Measurements from ENCODE around the gene KCND3.

KCND3 gene

GRCh38 chr1:111988377-111988742 is 1.1 kb downstream of the KCND3 start:
- no peak for DNase-seq

DNA sequence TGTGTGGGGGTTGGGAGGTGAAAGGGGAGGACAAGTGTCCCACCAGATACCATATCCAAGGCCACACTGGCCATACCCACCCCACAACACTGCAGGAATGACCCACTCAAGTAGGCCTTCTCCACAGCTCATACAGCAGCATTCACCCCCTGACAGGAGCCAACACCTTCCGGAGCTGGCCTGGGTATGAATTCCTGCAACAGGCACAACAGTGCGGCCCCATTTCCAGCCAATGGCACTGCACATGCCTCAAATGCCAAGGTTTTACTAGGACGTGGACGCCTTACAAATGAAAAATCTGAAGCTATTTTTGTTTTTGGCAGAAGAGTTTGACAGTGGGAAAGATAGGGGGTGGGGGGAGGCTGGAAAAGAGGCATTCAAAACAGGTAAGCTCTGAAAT is 2.0 kb downstream of the KCND3 start:
- no peak for DNase-seq

- no peak for DNase-seq
Measured at GRCh38 chr1:111983500-111983899, 6.0 kb downstream of the KCND3 start.

- DNase-seq: no peak
Measured at GRCh38 chr1:111982428-111982827, 7.0 kb downstream of the KCND3 start.

DNA sequence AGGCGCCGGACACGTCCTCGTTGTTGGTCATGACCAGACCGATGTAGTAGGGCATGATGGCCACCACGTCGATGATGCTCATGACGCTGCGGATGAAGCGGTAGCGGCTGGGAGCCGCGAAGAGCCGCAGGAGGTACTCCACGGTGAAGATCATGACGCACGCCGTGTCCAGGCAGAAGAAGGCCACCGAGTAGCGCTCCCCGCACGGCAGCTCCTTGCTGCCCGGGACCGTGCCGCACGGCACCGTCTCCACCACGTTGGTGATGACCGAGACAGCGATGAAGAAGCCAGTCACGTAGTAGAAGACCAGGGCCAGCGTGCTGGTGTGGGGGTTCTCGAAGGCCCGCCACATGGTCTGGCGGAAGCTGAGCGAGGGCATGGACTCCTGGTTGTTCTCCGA is 7.6 kb downstream of the KCND3 start:
- no peak for DNase-seq

GRCh38 chr1:111981090-111981489 is 8.4 kb downstream of the KCND3 start:
- DNase-seq: no peak

DNA sequence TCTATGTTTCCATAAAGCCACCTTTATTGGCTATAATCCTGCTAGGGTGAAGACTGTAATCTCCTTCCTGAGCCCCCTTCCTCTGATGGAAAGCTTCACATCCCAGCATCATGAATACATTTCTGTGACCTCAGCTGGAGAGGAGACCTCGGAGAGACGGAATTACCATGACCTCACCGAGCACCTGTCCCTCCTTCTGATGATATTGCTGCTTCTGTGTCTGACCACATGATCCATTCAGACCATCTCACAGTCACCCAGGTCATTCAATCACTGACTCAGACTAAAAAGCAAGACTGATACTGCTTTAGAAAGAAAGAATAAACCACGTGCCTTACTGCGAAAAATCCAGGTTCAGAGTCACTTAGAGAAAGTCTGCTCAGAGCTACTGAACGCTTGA is 8.8 kb downstream of the KCND3 start:
- no peak for DNase-seq

- no peak for DNase-seq
Measured at GRCh38 chr1:111978695-111979094, 10.8 kb downstream of the KCND3 start.

GRCh38 chr1:111977378-111977777 is 12.1 kb downstream of the KCND3 start:
- DNase-seq: no peak

DNA sequence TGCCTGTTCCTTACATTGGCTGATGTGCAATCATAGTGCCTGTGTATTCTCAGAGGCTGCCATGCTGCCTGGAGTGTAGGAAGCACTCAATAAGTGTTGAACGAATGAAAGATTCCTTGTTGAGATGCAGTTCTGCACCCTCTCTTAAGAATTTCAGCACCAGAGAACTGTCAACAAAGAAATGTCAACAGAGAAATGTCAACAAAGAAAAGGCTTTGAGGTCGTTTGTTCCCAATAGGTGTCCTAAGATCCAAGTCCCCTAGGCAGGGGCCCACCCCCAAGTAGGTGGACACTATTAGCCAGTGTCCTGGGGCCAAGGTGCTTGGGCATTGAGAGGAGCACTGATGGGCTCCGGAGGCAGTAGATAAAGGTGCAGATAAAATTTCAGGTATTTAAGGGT is 12.6 kb downstream of the KCND3 start:
- DNase-seq: no peak

DNA sequence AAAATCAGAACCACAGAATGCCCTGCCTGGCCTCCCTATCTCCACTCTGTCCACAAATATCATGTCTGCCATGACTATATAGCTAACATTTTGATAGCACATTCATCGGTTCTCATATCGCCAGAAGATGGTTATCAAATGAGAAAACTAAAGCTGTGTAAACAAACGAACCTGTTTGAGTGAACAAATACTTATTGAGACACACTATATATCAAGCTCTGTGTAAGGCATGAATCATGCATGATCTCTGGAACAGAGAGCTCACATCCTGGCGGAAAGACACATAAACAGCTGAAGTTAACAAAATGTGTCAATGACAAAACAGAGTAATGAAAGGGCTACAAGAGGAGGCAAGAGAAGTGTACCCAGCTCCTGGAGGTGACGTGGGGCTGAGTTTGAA is 13.1 kb downstream of the KCND3 start:
- DNase-seq: no peak

GRCh38 chr1:111973150-111973790 is 16.2 kb downstream of the KCND3 start:
- no peak for DNase-seq

DNA sequence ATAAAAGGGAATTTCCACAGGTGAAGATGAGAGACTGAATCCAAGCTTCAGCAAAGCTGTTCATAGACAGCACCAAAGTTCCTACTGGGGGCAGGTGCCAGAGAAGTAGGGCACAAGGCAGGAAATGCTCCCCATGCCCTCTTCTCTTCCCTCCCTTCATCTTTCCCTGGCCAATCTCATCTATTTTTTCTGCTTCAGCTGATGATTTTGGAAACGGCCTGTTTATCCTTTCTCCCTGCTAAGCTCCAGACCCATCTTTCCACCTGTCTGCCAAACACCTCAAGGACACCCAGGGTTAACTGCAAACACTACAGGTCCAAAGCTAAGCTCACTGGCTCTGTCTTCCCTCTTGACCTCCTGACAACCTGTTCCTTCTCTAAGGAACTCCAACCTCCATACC is 18.1 kb downstream of the KCND3 start:
- DNase-seq: no peak

- DNase-seq: no peak
Measured at GRCh38 chr1:111968511-111968910, 21.0 kb downstream of the KCND3 start.

GRCh38 chr1:111967886-111968285 is 21.6 kb downstream of the KCND3 start:
- no peak for DNase-seq

GRCh38 chr1:111967067-111967690 is 22.3 kb downstream of the KCND3 start:
- no peak for DNase-seq

DNA sequence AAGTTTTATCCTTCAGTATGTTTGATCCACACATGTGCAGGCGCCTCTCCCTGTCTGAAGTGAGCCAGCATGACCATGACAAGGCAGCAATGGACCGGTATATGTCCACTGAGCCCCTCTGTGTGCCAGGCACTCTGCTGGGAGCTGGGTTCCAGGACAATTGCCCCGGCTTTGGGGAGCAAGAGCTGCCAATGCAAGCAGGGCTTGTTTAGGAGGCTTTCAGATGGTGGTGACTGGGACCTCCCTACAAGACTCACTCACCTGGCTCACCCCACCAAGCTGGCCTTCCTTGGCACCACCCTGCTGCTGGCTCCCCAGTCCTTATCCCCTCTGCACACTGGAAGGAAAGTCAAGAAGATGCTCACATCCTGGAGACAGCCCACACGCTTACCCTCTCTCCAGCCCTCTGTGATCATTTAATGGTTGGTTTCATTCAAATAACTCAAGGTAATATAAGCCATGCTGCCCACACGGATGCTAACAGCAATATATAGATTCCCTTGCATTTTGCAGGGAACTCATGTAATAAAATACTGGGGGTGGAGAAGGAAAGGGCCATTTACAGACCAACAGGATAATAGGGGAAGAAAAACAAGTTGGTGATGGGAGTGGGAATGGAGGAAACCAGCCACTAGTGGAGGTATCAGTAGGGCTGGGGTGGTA is 23.6 kb downstream of the KCND3 start:
- DNase-seq: no peak

- no peak for DNase-seq
Measured at GRCh38 chr1:111963985-111964738, 25.3 kb downstream of the KCND3 start.

DNA sequence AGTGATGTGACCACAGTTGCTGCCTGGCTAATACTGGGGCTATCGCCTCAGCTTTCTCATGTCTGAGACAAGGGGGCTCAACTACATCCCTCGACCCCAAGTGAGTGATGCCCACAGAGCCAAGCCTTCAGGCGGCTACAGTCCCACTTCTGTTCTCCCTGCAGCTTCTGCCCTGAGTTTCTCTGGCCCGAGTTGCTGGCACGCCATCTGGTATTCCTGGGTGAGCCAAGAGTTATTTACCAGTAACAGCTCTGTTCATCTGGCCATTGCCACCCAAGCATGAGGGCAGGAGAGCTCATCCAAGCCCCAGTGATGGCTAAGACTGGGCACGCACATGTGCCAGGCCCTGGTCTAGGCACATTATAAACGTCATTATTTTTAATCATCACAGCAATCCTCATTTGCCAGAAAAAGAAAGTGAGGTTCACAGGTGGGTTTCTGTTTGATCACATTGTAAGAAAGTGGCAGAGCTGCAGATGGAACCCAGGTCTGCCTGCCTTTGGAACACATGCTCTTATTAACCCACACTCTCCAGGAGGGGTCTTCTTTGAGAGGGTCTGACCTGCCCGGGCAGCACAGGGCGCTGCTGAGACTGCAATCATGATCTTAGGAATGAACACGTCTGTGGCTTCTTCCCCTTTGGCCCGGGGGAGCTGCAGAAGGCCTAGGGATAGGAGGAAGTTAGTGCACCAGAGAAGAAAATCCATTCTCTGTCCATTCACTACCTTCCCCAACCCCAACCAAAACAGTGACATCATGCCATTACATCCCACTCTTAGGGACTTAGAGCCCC is 27.5 kb downstream of the KCND3 start:
- DNase-seq: no peak

DNA sequence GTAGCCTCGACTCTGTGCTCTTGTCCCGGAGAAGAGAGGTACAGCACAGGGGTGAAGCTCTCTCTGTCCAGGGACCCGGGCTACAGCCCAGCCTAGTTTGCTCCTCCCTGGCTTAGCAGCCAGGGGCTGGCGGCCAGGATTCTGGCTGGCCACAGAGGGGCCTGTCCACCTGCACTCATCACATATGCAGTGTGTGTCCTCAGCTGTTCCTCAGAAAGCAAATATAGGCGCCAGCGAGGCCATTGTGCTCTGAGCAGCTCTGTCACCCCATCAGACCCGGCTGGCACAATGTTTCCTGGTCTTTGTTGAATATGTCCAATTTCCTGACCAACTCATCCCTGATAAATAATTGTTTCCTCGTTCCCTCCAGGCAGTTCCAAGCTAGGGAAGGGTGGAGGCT is 28.5 kb downstream of the KCND3 start:
- DNase-seq: no peak

GRCh38 chr1:111959436-111959835 is 30.0 kb downstream of the KCND3 start:
- DNase-seq: no peak

DNA sequence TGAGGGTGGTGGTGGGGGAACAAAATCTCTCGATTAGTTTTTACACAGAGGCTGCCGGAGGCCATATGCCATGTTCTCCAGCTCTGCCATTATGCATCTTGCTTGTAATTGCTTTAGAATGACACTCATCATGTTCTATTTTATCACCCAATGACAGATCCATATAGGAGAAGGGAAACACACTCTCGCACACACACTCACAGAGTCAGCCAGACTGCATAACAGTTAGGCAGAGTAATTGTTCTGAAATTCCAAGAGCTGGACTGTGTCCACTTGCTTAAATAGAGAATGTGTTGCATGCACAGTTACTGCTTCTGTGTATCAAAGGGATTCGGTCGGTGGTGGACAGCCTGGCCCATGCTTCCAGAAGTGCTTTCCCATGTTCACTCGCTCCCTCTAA is 30.6 kb downstream of the KCND3 start:
- DNase-seq: no peak

GRCh38 chr1:111958075-111958474 is 31.4 kb downstream of the KCND3 start:
- no peak for DNase-seq
